Muscle layer of colon (tissue), 2 donors: ENCODE measurements around the gene CAT.

ENCODE experiments used
- H3K27ac ChIP-seq: one replicate; pipeline ENCODE4 v1.7.0; 2013; ENCODE audit warnings: low read depth, mild to moderate bottlenecking, low read length, moderate library complexity
- H3K27me3 ChIP-seq, 2 donors: one replicate each; pipeline ENCODE4 v1.7.0; 2013; ENCODE audit warnings: low read length in 2 of 2, mild to moderate bottlenecking in 2 of 2; ENCODE audit not compliant: insufficient read depth in 2 of 2, control insufficient read depth in 1 of 2
- H3K36me3 ChIP-seq: one replicate; pipeline ENCODE4 v1.7.0; 2013; ENCODE audit warnings: mild to moderate bottlenecking, low read length; ENCODE audit not compliant: insufficient read depth
- H3K4me1 ChIP-seq: one replicate; pipeline ENCODE4 v1.7.0; 2013; ENCODE audit warnings: mild to moderate bottlenecking, low read length; ENCODE audit not compliant: insufficient read depth
- H3K4me3 ChIP-seq, 2 donors: one replicate each; pipeline ENCODE4 v1.7.0; 2013; ENCODE audit warnings: low read length in 2 of 2, low read depth in 1 of 2, mild to moderate bottlenecking in 1 of 2, moderate library complexity in 1 of 2
- H3K9ac ChIP-seq: one replicate; pipeline ENCODE4 v1.7.0; 2013; ENCODE audit warnings: low read length
- H3K9me3 ChIP-seq: one replicate; pipeline ENCODE4 v1.7.0; 2013; ENCODE audit warnings: mild to moderate bottlenecking, low read length
- donor health status: abdominal sarcoma.
- donor health status: Adenocarcinoma of cecum.

CAT gene

DNA sequence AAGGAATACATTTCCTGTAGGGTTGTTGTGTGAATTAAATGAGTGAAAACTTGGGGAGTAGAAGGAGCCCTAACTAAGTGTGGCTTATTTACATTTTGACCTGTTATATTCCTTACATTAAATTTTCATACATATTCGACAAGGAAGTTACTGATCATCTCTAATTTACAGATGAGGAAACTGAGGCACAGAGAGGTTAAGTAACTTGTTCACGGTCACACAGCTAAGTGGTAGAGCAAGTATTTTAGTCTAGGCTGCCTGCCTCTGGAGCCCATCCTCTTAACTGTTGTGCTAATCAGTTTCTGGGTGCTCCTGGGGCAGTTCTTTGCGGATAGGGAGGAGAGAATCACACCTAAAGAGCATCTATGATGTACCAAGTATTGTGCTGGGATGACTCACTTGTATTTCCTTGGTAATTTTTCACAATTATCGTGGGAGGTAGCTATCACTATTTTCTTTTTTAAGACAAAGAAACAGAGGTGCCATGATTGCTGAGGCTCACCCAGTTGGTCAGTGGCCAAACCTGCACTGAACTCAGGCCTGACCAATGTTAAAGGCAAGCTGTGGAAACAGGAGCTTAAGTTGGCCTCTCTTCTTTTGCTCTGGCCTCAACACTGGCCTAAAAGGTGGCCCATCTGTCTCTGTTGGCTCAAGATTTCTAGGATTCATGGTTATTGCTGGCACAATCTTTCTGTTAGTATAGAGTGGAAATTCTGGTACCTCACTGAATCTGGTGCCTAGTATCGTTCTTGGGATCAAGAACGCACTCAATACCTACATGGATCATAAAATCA lies 77.7 kb downstream of the CAT start:
- no peaks in the 10 kb centered on the region for H3K9me3 ChIP-seq
- H3K27ac ChIP-seq: no peak overlapping the region
- H3K9ac ChIP-seq: no peak overlapping the region
- H3K27me3 ChIP-seq: no peaks in the 10 kb centered on the region
- no peak overlapping the region for H3K4me3 ChIP-seq
- no peaks in the 10 kb centered on the region for H3K36me3 ChIP-seq
- no peaks in the 10 kb centered on the region for H3K4me1 ChIP-seq

DNA sequence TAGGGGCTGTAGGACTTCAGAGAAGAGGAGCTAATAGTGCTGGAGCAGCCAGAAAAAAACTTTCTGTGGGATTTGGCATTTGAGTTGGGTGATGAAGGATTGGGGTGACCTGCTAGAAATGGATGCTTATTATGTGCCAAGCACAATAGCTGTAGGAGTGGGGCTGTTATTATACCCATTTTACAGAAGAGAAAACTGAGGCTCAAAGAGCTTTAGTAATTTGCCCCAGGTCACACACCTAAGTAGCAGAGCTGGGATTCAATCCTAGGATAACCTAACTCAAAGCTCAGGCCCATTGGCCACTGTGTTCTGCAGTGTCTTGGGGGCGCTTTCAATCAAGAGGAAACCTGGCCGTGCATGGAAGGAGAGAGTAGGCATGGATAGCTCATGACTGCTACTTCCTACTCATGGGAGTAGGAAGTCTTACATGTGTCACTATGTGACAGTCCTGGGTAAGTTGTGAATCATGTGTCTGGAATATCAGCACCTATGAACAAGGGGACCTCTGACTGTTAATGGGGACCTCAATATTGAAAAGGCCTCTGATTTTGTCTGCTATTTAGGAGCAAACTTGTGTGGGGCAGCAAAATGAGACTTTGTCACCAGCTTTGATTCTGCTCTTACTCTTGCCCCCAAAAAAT lies 81.0 kb downstream of the CAT start:
- Histone ChIP-seq H3K27ac (no peak overlapping the region), H3K9ac (no peak overlapping the region), H3K9me3 (no peaks in the 10 kb centered on the region), H3K36me3 (no peaks in the 10 kb centered on the region), H3K4me3 (no peak overlapping the region), H3K4me1 (no peaks in the 10 kb centered on the region), H3K27me3 (no peaks in the 10 kb centered on the region)

DNA sequence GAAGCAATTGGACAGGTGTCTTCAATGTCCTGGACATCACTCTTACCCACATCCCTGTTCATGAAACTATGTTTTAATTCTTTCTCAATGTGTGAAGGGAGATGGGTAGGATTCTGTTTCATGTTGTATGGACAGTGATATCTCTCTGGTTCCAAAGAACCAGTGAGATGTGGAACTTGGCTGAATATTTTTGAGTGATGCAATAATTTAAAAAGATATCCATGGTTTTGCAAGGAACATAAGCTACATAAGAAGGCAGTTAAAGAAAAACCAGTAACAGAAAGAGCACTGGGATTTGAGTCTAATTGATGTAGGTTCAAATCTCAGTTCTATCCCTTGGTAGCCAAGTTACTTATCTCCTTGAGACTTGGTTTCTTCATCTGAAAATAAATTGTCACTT lies 82.5 kb downstream of the CAT start:
- H3K27me3 ChIP-seq: no peaks in the 10 kb centered on the region
- H3K27ac ChIP-seq: no peak overlapping the region
- no peak overlapping the region for H3K9ac ChIP-seq
- no peak overlapping the region for H3K4me3 ChIP-seq
- H3K9me3 ChIP-seq: no peaks in the 10 kb centered on the region
- H3K36me3 ChIP-seq: no peaks in the 10 kb centered on the region
- no peaks in the 10 kb centered on the region for H3K4me1 ChIP-seq
